H9 (cell line): ENCODE data around the gene XBP1. TPM values are rescaled to one million over a fixed set of nuclear protein-coding genes. Genes with fewer than 3 reads are reported as not detected.
"Not testable (repeated sequence)": the region's sequence is repeated elsewhere in the genome, so short reads cannot be mapped to it uniquely, and the experiment has no call there.

Experiments used
- DNase-seq: peaks from one replicate; pipeline ENCODE4 v3.0.0-alpha.2; 2017
- H2AFZ ChIP-seq: one replicate; pipeline ENCODE4 v1.6.1; 2013; ENCODE audit warnings: mild to moderate bottlenecking, low read length, control low read depth, moderate library complexity
- H2AK5ac ChIP-seq: 2 replicates; pipeline ENCODE4 v1.6.1; 2013; ENCODE audit warnings: low read length, control low read depth, mixed read lengths; ENCODE audit not compliant: insufficient read length
- H2BK120ac ChIP-seq: one replicate; pipeline ENCODE4 v1.6.1; 2013; ENCODE audit warnings: low read depth, mild to moderate bottlenecking, low read length, control low read depth, inconsistent platforms; ENCODE audit not compliant: poor library complexity, severe bottlenecking
- H2BK12ac ChIP-seq: 2 replicates; pipeline ENCODE4 v1.6.1; 2013; ENCODE audit warnings: low read length, control low read depth, mixed read lengths, low read depth; ENCODE audit not compliant: insufficient read length
- H2BK15ac ChIP-seq: 2 replicates; pipeline ENCODE4 v1.6.1; 2013; ENCODE audit warnings: low read depth, low read length, control low read depth
- H2BK20ac ChIP-seq: one replicate; pipeline ENCODE4 v1.6.1; 2013; ENCODE audit warnings: low read depth, mild to moderate bottlenecking, low read length, control low read depth, inconsistent platforms; ENCODE audit not compliant: poor library complexity, severe bottlenecking
- H2BK5ac ChIP-seq: 2 replicates; pipeline ENCODE4 v1.6.1; 2013; ENCODE audit warnings: low read length, control low read depth, mixed read lengths; ENCODE audit not compliant: insufficient read length
- H3K14ac ChIP-seq: 2 replicates; pipeline ENCODE4 v1.6.1; 2013; ENCODE audit warnings: low read length, control low read depth; ENCODE audit not compliant: insufficient read depth
- H3K18ac ChIP-seq: 2 replicates; pipeline ENCODE4 v1.6.1; 2013; ENCODE audit warnings: low read depth, mild to moderate bottlenecking, mixed read lengths, low read length, control low read depth; ENCODE audit not compliant: insufficient read length
- H3K23ac ChIP-seq: 2 replicates; pipeline ENCODE4 v1.6.1; 2013; ENCODE audit warnings: low read length, control low read depth, mixed read lengths, low read depth; ENCODE audit not compliant: insufficient read length
- H3K23me2 ChIP-seq: 2 replicates; pipeline ENCODE4 v1.6.1; 2013; ENCODE audit warnings: low read depth, mild to moderate bottlenecking, mixed read lengths, low read length, control low read depth; ENCODE audit not compliant: insufficient read length, poor library complexity, severe bottlenecking
- H3K27ac ChIP-seq: 2 replicates; pipeline ENCODE4 v1.5.1; 2013; ENCODE audit warnings: low read length, control low read depth, mixed read lengths, low read depth; ENCODE audit not compliant: insufficient read length
- H3K27me3 ChIP-seq: 2 replicates; pipeline ENCODE4 v1.6.1; 2013; ENCODE audit warnings: low read length, control low read depth, inconsistent platforms; ENCODE audit not compliant: insufficient read depth
- H3K4ac ChIP-seq: 2 replicates; pipeline ENCODE4 v1.6.1; 2013; ENCODE audit warnings: low read depth, mild to moderate bottlenecking, control low read depth, inconsistent platforms, low read length, moderate library complexity
- H3K4me1 ChIP-seq: 2 replicates; pipeline ENCODE4 v1.6.1; 2013; ENCODE audit warnings: low read length, control low read depth, inconsistent platforms; ENCODE audit not compliant: insufficient read depth
- H3K4me2 ChIP-seq: 2 replicates; pipeline ENCODE4 v1.6.1; 2013; ENCODE audit warnings: low read length, control low read depth, mixed read lengths; ENCODE audit not compliant: insufficient read length, insufficient read depth
- H3K56ac ChIP-seq: 2 replicates; pipeline ENCODE4 v1.6.1; 2013; ENCODE audit warnings: low read depth, mild to moderate bottlenecking, mixed read lengths, low read length, control low read depth; ENCODE audit not compliant: insufficient read length
- H3K79me1 ChIP-seq: 2 replicates; pipeline ENCODE4 v1.6.1; 2013; ENCODE audit warnings: low read depth, mild to moderate bottlenecking, moderate library complexity, low read length, control low read depth, inconsistent platforms; ENCODE audit not compliant: insufficient read depth, poor library complexity, severe bottlenecking
- H3K79me2 ChIP-seq: 2 replicates; pipeline ENCODE4 v1.6.1; 2013; ENCODE audit warnings: low read length, control low read depth, inconsistent platforms; ENCODE audit not compliant: insufficient read depth
- H3K9ac ChIP-seq: 2 replicates; pipeline ENCODE4 v1.6.1; 2013; ENCODE audit warnings: low read length, control low read depth, mixed read lengths; ENCODE audit not compliant: insufficient read length; ENCODE audit errors: extremely low read depth
- H3K9me3 ChIP-seq: one replicate; pipeline ENCODE4 v1.6.1; 2013; ENCODE audit warnings: low read depth, low read length, inconsistent platforms; ENCODE audit not compliant: control insufficient read depth
- H3T11ph ChIP-seq: one replicate; pipeline ENCODE4 v1.6.1; 2013; ENCODE audit warnings: mild to moderate bottlenecking, low read length, control low read depth, inconsistent platforms
- H4K20me1 ChIP-seq: one replicate; pipeline ENCODE4 v1.6.1; 2013; ENCODE audit not compliant: control insufficient read depth, insufficient read length, insufficient read depth
- H4K5ac ChIP-seq: 2 replicates; pipeline ENCODE4 v1.6.1; 2013; ENCODE audit warnings: low read depth, mild to moderate bottlenecking, mixed read lengths, low read length, control low read depth; ENCODE audit not compliant: insufficient read length
- H4K8ac ChIP-seq: replicated peaks from 2 replicates; pipeline ENCODE4 v1.6.1; 2013; ENCODE audit warnings: low read length, control low read depth, mixed read lengths, low read depth; ENCODE audit not compliant: insufficient read length
- H4K91ac ChIP-seq: 2 replicates; pipeline ENCODE4 v1.6.1; 2013; ENCODE audit warnings: low read depth, mild to moderate bottlenecking, moderate library complexity, mixed read lengths, low read length, control low read depth; ENCODE audit not compliant: insufficient read length
- H3K27ac Mint-ChIP-seq, 3 experiments: 2 replicates in 2 of 3; 3 replicates in 1 of 3; pipeline ENCODE4 v1.8.0; 2020 to 2021; ENCODE audit warnings: mixed read lengths in 3 of 3, mild to moderate bottlenecking in 1 of 3, moderate library complexity in 1 of 3
- H3K27me3 Mint-ChIP-seq: 2 replicates; pipeline ENCODE4 v1.8.0; 2021; ENCODE audit warnings: low read depth, mild to moderate bottlenecking, moderate library complexity, mixed read lengths
- H3K36me3 Mint-ChIP-seq, 3 experiments: 2 replicates in 2 of 3; 3 replicates in 1 of 3; pipeline ENCODE4 v1.8.0; 2020 to 2021; ENCODE audit warnings: low read depth in 3 of 3, mixed read lengths in 3 of 3; ENCODE audit not compliant: insufficient read depth in 1 of 3
- H3K4me1 Mint-ChIP-seq, 2 experiments: 2 replicates each; pipeline ENCODE4 v1.8.0; 2020; ENCODE audit warnings: mixed read lengths in 2 of 2
- H3K4me3 Mint-ChIP-seq, 2 experiments: 2 replicates in 1 of 2; 3 replicates in 1 of 2; pipeline ENCODE4 v1.8.0; 2020 to 2021; ENCODE audit warnings: mild to moderate bottlenecking in 2 of 2, mixed read lengths in 2 of 2, moderate library complexity in 1 of 2
- H3K9me3 Mint-ChIP-seq, 2 experiments: 2 replicates in 1 of 2; 3 replicates in 1 of 2; pipeline ENCODE4 v1.8.0; 2020; ENCODE audit warnings: mild to moderate bottlenecking in 2 of 2, mixed read lengths in 2 of 2, moderate library complexity in 1 of 2
- WGBS: extraction: QIAGEN DNeasy Blood & Tissue Kit; methylation state at CpG from one replicate; pipeline ENCODE4 v1.1.7; 2013; ENCODE audit warnings: missing lambda C conversion rate, low lambda C conversion rate, mixed read lengths; ENCODE audit not compliant: insufficient read length; ENCODE audit errors: extremely low coverage; 5-methylcytosine and 5-hydroxymethylcytosine counted together
- total RNA-seq: library from RNA; stranded (reverse); gene quantifications from 2 replicates; pipeline ENCODE4 v1.2.1, GENCODE V29; 2021
- TF ChIP-seq, protein P1 (sequence below): fragments of 200-600 bp; sonication (generic); conservative IDR thresholded peaks from 3 replicates; pipeline ENCODE4 v1.8.0; 2021; ENCODE audit warnings: antibody characterized with exemption, mild to moderate bottlenecking

XBP1 gene
- total RNA-seq, 1 experiment from 2014 or later: 114 TPM

GRCh38 chr22:28808716-28809355 lies 8.5 kb upstream of the XBP1 start:
- Histone ChIP-seq H3K14ac (no peak overlapping the region), H3K4me2 (no peak overlapping the region), H3K27me3 (no peaks in the 10 kb centered on the region), H2BK20ac (no peak overlapping the region), H3K4ac (no peak overlapping the region), H4K91ac (no peak overlapping the region), H2BK12ac (peak overlapping the region; percentile 35), H3K18ac (no peak overlapping the region), H4K20me1 (no peaks in the 10 kb centered on the region), H2AK5ac (no peak overlapping the region), H2BK15ac (no peak overlapping the region), H4K8ac (no peak overlapping the region), H3K4me1 (no peaks in the 10 kb centered on the region), H3K79me1 (no peaks in the 10 kb centered on the region), H3K9ac (no peak overlapping the region), H3T11ph (no peak overlapping the region), H3K23ac (no peak overlapping the region), H4K5ac (no peak overlapping the region), H2BK5ac (no peak overlapping the region), H3K9me3 (no peaks in the 10 kb centered on the region), H3K23me2 (no peaks in the 10 kb centered on the region), H2BK120ac (no peak overlapping the region), H3K56ac (no peak overlapping the region), H2AFZ (no peak overlapping the region), H3K79me2 (no peaks in the 10 kb centered on the region), H3K27ac (no peak overlapping the region)
- H3K27ac Mint-ChIP-seq: peak overlapping the region in 2 of 3 experiments; percentile 7 to 32; a peak in 2 of 7 replicates
- H3K4me1 Mint-ChIP-seq: peaks cover 3 to 4% of the 10 kb centered on the region in 2 experiments
- DNase-seq: no peak
- no peak overlapping the region for H3K4me3 Mint-ChIP-seq
- H3K27me3 Mint-ChIP-seq: no peaks in the 10 kb centered on the region
- TF ChIP-seq, protein P1, sequence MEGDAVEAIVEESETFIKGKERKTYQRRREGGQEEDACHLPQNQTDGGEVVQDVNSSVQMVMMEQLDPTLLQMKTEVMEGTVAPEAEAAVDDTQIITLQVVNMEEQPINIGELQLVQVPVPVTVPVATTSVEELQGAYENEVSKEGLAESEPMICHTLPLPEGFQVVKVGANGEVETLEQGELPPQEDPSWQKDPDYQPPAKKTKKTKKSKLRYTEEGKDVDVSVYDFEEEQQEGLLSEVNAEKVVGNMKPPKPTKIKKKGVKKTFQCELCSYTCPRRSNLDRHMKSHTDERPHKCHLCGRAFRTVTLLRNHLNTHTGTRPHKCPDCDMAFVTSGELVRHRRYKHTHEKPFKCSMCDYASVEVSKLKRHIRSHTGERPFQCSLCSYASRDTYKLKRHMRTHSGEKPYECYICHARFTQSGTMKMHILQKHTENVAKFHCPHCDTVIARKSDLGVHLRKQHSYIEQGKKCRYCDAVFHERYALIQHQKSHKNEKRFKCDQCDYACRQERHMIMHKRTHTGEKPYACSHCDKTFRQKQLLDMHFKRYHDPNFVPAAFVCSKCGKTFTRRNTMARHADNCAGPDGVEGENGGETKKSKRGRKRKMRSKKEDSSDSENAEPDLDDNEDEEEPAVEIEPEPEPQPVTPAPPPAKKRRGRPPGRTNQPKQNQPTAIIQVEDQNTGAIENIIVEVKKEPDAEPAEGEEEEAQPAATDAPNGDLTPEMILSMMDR: no peak
- peaks cover 0 to 8% (median 2%) of the 10 kb centered on the region in 3 experiments; a peak in 4 of 7 replicates for H3K36me3 Mint-ChIP-seq
- H3K9me3 Mint-ChIP-seq: no peaks in the 10 kb centered on the region

DNA sequence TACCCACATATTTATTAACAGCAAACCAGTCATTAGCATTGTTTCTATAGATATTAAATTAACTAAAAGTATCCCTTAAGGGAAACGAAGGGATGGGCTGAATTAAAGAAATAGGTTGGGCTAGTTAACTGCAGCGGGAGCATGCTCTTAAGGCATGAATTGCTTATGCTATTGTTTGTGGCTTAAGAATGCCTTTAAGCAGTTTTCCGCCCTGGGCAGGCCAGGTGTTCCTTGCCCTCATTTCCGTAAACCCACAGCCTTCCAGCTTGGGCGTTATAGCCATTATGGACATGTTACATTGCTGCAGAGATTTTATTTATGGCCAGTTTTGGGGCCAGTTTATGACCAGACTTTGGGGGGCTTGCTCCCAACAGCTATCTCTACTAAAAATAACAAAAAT lies 5.1 kb upstream of the XBP1 start:
- H3T11ph ChIP-seq, H3K27me3 Mint-ChIP-seq, H3K18ac ChIP-seq, H4K5ac ChIP-seq, H2BK15ac ChIP-seq, H3K36me3 Mint-ChIP-seq, H3K4me3 Mint-ChIP-seq, H2AK5ac ChIP-seq, H3K56ac ChIP-seq, H2BK12ac ChIP-seq, H3K14ac ChIP-seq, H3K4ac ChIP-seq, H3K4me1 ChIP-seq, H4K8ac ChIP-seq, H2BK5ac ChIP-seq, H3K79me1 ChIP-seq, H3K27ac ChIP-seq, H3K9ac ChIP-seq, H2BK20ac ChIP-seq, H3K9me3 Mint-ChIP-seq, DNase-seq, H3K27me3 ChIP-seq, H3K79me2 ChIP-seq, H3K4me2 ChIP-seq, H3K9me3 ChIP-seq, H3K23me2 ChIP-seq, H4K20me1 ChIP-seq, H3K23ac ChIP-seq, H2AFZ ChIP-seq, H4K91ac ChIP-seq, H2BK120ac ChIP-seq: not testable (repeated sequence)
- Mint-ChIP-seq H3K27ac (peak overlapping the region in 1 of 3 experiments; percentile 83; a peak in 3 of 7 replicates), H3K4me1 (peaks cover 12 to 21% of the 10 kb centered on the region in 2 experiments)
- no CpG with 5 or more reads among the region's 5 CpGs for WGBS
